HepG2 (cell line): ENCODE data around the gene NSD2.

Source experiments
- CBX2 ChIP-seq, 2 experiments: fragments of 200-600 bp in 1 of 2; sonication (generic); formaldehyde crosslinking in 1 of 2; IDR thresholded peaks; 2 replicates each; pipeline versions ENCODE4 v1.7.0 to v1.8.1; 2018 to 2022; ENCODE audit warnings: low read depth in 2 of 2, low read length in 1 of 2, mild to moderate bottlenecking in 1 of 2, missing genetic modification reagents in 1 of 2
- CHD4 ChIP-seq: fragments of 200-600 bp; sonication (generic); IDR thresholded peaks from 2 replicates; pipeline ENCODE4 v1.7.0; 2017; ENCODE audit warnings: mild to moderate bottlenecking, low read length, borderline replicate concordance
- CTCF ChIP-seq: sonication (generic); formaldehyde crosslinking; IDR thresholded peaks from 2 replicates; pipeline ENCODE4 v1.5.0; 2020; ENCODE audit warnings: mild to moderate bottlenecking, missing genetic modification reagents, moderate library complexity
- MAX ChIP-seq: IDR thresholded peaks from 2 replicates; pipeline ENCODE4 v1.6.1; 2012; ENCODE audit warnings: inconsistent platforms
- MYC ChIP-seq: sonication (generic); formaldehyde crosslinking; IDR thresholded peaks from 2 replicates; pipeline ENCODE4 v1.9.0; 2021; ENCODE audit warnings: missing genetic modification reagents, borderline replicate concordance
- NONO ChIP-seq, 2 experiments: fragments of 450-650 bp in 1 of 2; sonication (generic) in 1 of 2; formaldehyde crosslinking in 1 of 2; IDR thresholded peaks in 1 of 2; conservative IDR thresholded peaks in 1 of 2; 2 replicates each; pipeline versions ENCODE4 v1.6.1 to v1.8.0; 2017 to 2022; ENCODE audit warnings: mild to moderate bottlenecking in 1 of 2, missing genetic modification reagents in 1 of 2, moderate library complexity in 1 of 2
- NR2C2 ChIP-seq: sonication (generic); formaldehyde crosslinking; IDR thresholded peaks from 2 replicates; pipeline ENCODE4 v1.4.0; 2020; ENCODE audit warnings: missing genetic modification reagents, mild to moderate bottlenecking, moderate library complexity, borderline replicate concordance
- POLR2A ChIP-seq, 2 experiments: IDR thresholded peaks; 2 replicates each; pipeline ENCODE4 v1.6.1; 2011; ENCODE audit warnings: low read depth in 2 of 2, low read length in 2 of 2, mild to moderate bottlenecking in 1 of 2, moderate library complexity in 1 of 2; ENCODE audit not compliant: insufficient read depth in 1 of 2
- RBM39 ChIP-seq: fragments of 200-400 bp; formaldehyde crosslinking; IDR thresholded peaks from one replicate; pipeline ENCODE4 v1.6.1; 2018; ENCODE audit warnings: antibody characterized with exemption, mild to moderate bottlenecking, low read depth, low read length; ENCODE audit not compliant: poor library complexity, severe bottlenecking
- SALL2 ChIP-seq: sonication (generic); formaldehyde crosslinking; IDR thresholded peaks from 2 replicates; pipeline ENCODE4 v1.8.1; 2023; ENCODE audit warnings: mild to moderate bottlenecking, missing genetic modification reagents, inconsistent platforms
- SIN3B ChIP-seq: fragments of 150-350 bp; IDR thresholded peaks from 2 replicates; pipeline ENCODE4 v1.6.1; 2014; ENCODE audit warnings: low read length
- ZNF292 ChIP-seq: sonication (generic); formaldehyde crosslinking; IDR thresholded peaks from 2 replicates; pipeline ENCODE4 v1.8.1; 2022; ENCODE audit warnings: mild to moderate bottlenecking, low read depth, missing genetic modification reagents, borderline replicate concordance
- ZNF432 ChIP-seq: sonication (generic); formaldehyde crosslinking; IDR thresholded peaks from 2 replicates; pipeline ENCODE4 v1.5.0; 2020; ENCODE audit warnings: missing genetic modification reagents, mild to moderate bottlenecking, borderline replicate concordance

- TF ChIP-seq SALL2 = no peak
- no peak for TF ChIP-seq CTCF (CRISPR knock-in tag)
- TF ChIP-seq POLR2A (IDR thresholded peaks at IDR 0.05; ENCODE audit: insufficient read depth in 1 of 2, low read depth in 2 of 2, low read length in 2 of 2) = no peak
- TF ChIP-seq MAX = no peak
- TF ChIP-seq SIN3B = no peak
- no peak for TF ChIP-seq CHD4
- TF ChIP-seq NONO (IDR thresholded peaks at IDR 0.05) = no peak
- TF ChIP-seq NONO (CRISPR knock-in tag; conservative IDR thresholded peaks at IDR 0.05) = no peak
- TF ChIP-seq RBM39 = no peak
- no peak for TF ChIP-seq MYC (CRISPR knock-in tag)
- TF ChIP-seq ZNF432 (CRISPR knock-in tag) = no peak
- no peak for TF ChIP-seq NR2C2 (CRISPR knock-in tag)
- TF ChIP-seq ZNF292 (CRISPR knock-in tag) = no peak
- no peak for TF ChIP-seq CBX2 (IDR thresholded peaks at IDR 0.05; ENCODE audit: low read depth, low read length)
- no peak for TF ChIP-seq CBX2 (CRISPR knock-in tag; IDR thresholded peaks at IDR 0.05; ENCODE audit: low read depth)
Observed at GRCh38 chr4:1945912-1946311, 74.7 kb downstream of the NSD2 start.
